ENCODE measurements around the gene ST6GAL1. TPM values are rescaled to one million over a fixed set of nuclear protein-coding genes. Genes with fewer than 3 reads are reported as not detected.

Gene ST6GAL1
- total RNA-seq, 2 experiments from 2014 or later: 116 to 128 TPM

GRCh38 chr3:187011915-187012314, 81.6 kb downstream of the ST6GAL1 start:
- Mint-ChIP-seq H3K36me3 (ENCODE audit: low read depth) (peaks cover 60% of the 10 kb centered on the region), H3K27ac (no peak overlapping the region), H3K4me3 (no peak overlapping the region), H3K4me1 (peaks cover 56% of the 10 kb centered on the region), H3K9me3 (peaks cover 3% of the 10 kb centered on the region), H3K27me3 (no peaks in the 10 kb centered on the region)
- CTCF ChIA-PET: interaction anchor here (1.1 kb wide), 1 partner anchor 127 kb away, joined by 3 read pairs; the partner anchor contains the start of gene RPL39L
- POLR2A ChIA-PET: interaction anchor here (0.9 to 1.7 kb wide), 3 partner anchors 16 to 228 kb away, joined by 4 to 5 read pairs (median 4); partner anchors contain the start of gene EIF4A2
- DNase-seq: no peak

- peak overlapping the region; percentile 73 for H3K27ac Mint-ChIP-seq
- ChIA-PET POLR2A (interaction anchor here (1.0 to 1.7 kb wide), 2 partner anchors 9 to 28 kb away, joined by 3 to 5 read pairs; no protein-coding TSS in a partner anchor), CTCF (no interaction called here)
- H3K27me3 Mint-ChIP-seq: no peaks in the 10 kb centered on the region
- H3K9me3 Mint-ChIP-seq: peaks cover 3% of the 10 kb centered on the region
- peak; percentile 39 for DNase-seq
- peaks cover 50% of the 10 kb centered on the region for H3K4me1 Mint-ChIP-seq
- no peak overlapping the region for H3K4me3 Mint-ChIP-seq
- peaks cover 59% of the 10 kb centered on the region for H3K36me3 Mint-ChIP-seq (ENCODE audit: low read depth)
These were observed 82.3 kb downstream of the ST6GAL1 start for GRCh38 chr3:187012609-187013051.

- H3K9me3 Mint-ChIP-seq: no peaks in the 10 kb centered on the region
- CTCF ChIA-PET: no interaction called here
- no peaks in the 10 kb centered on the region for H3K27me3 Mint-ChIP-seq
- POLR2A ChIA-PET: interaction anchor here (0.9 to 1.0 kb wide), 2 partner anchors 10 to 15 kb away, joined by 3 read pairs; no protein-coding TSS in a partner anchor
- H3K4me3 Mint-ChIP-seq: no peak overlapping the region
- peaks cover 59% of the 10 kb centered on the region for H3K36me3 Mint-ChIP-seq (ENCODE audit: low read depth)
- DNase-seq: no peak
- H3K27ac Mint-ChIP-seq: peak overlapping the region; percentile 73
- H3K4me1 Mint-ChIP-seq: peaks cover 44% of the 10 kb centered on the region
These were observed 82.9 kb downstream of the ST6GAL1 start for GRCh38 chr3:187013159-187013716.

- DNase-seq: no peak
- ChIA-PET CTCF (no interaction called here), POLR2A (no interaction called here)
- no peak overlapping the region for H3K4me3 Mint-ChIP-seq
- peak overlapping the region; percentile 46 for H3K27ac Mint-ChIP-seq
- H3K4me1 Mint-ChIP-seq: peaks cover 52% of the 10 kb centered on the region
- no peaks in the 10 kb centered on the region for H3K27me3 Mint-ChIP-seq
- peaks cover 65% of the 10 kb centered on the region for H3K36me3 Mint-ChIP-seq (ENCODE audit: low read depth)
- H3K9me3 Mint-ChIP-seq: no peaks in the 10 kb centered on the region
These were observed 84.1 kb downstream of the ST6GAL1 start for GRCh38 chr3:187014417-187014864.

- Mint-ChIP-seq H3K4me3 (no peak overlapping the region), H3K27me3 (no peaks in the 10 kb centered on the region), H3K9me3 (no peaks in the 10 kb centered on the region), H3K27ac (no peak overlapping the region), H3K36me3 (ENCODE audit: low read depth) (peaks cover 69% of the 10 kb centered on the region), H3K4me1 (peaks cover 66% of the 10 kb centered on the region)
- POLR2A ChIA-PET: interaction anchor here (1.4 kb wide), 2 partner anchors 10 to 15 kb away, joined by 4 to 5 read pairs; no protein-coding TSS in a partner anchor
- no peak for DNase-seq
- CTCF ChIA-PET: no interaction called here
These were observed 85.7 kb downstream of the ST6GAL1 start for GRCh38 chr3:187015903-187016638.

- Mint-ChIP-seq H3K9me3 (no peaks in the 10 kb centered on the region), H3K4me1 (peaks cover 64% of the 10 kb centered on the region), H3K4me3 (no peak overlapping the region), H3K27me3 (no peaks in the 10 kb centered on the region), H3K36me3 (ENCODE audit: low read depth) (peaks cover 69% of the 10 kb centered on the region), H3K27ac (no peak overlapping the region)
- ChIA-PET POLR2A (interaction anchor here (1.4 kb wide), 2 partner anchors 9 to 14 kb away, joined by 4 to 5 read pairs; no protein-coding TSS in a partner anchor), CTCF (no interaction called here)
- DNase-seq: no peak
These were observed 86.5 kb downstream of the ST6GAL1 start for GRCh38 chr3:187016639-187017345.

- no peak for DNase-seq
- Mint-ChIP-seq H3K27me3 (no peaks in the 10 kb centered on the region), H3K4me3 (no peak overlapping the region), H3K36me3 (ENCODE audit: low read depth) (peaks cover 71% of the 10 kb centered on the region), H3K4me1 (peaks cover 63% of the 10 kb centered on the region), H3K27ac (no peak overlapping the region), H3K9me3 (no peaks in the 10 kb centered on the region)
- ChIA-PET POLR2A (interaction anchor here (1.4 kb wide), 1 partner anchor 13 kb away, joined by 4 read pairs; no protein-coding TSS in a partner anchor), CTCF (no interaction called here)
These were observed 87.3 kb downstream of the ST6GAL1 start for GRCh38 chr3:187017511-187018230.

- ChIA-PET POLR2A (interaction anchor here (1.2 to 1.4 kb wide), 2 partner anchors 26 to 169 kb away, joined by 4 read pairs; no protein-coding TSS in a partner anchor), CTCF (interaction anchor here (0.6 to 1.5 kb wide), 4 partner anchors 9 to 170 kb away, joined by 3 to 5 read pairs (median 3); no protein-coding TSS in a partner anchor)
- H3K4me3 Mint-ChIP-seq: no peak overlapping the region
- H3K4me1 Mint-ChIP-seq: peaks cover 60% of the 10 kb centered on the region
- peak overlapping the region; percentile 70 for H3K27ac Mint-ChIP-seq
- H3K36me3 Mint-ChIP-seq (ENCODE audit: low read depth): peaks cover 63% of the 10 kb centered on the region
- no peak for DNase-seq
- no peaks in the 10 kb centered on the region for H3K27me3 Mint-ChIP-seq
- peaks cover 3% of the 10 kb centered on the region for H3K9me3 Mint-ChIP-seq
These were observed 89.3 kb downstream of the ST6GAL1 start for GRCh38 chr3:187019542-187020072.

- CTCF ChIA-PET: interaction anchor here (1.3 kb wide), 1 partner anchor 29 kb away, joined by 3 read pairs; no protein-coding TSS in a partner anchor
- Mint-ChIP-seq H3K9me3 (peaks cover 3% of the 10 kb centered on the region), H3K36me3 (ENCODE audit: low read depth) (peaks cover 62% of the 10 kb centered on the region), H3K27ac (peak overlapping the region; percentile 70), H3K4me3 (no peak overlapping the region), H3K4me1 (peaks cover 61% of the 10 kb centered on the region), H3K27me3 (no peaks in the 10 kb centered on the region)
- no peak for DNase-seq
- POLR2A ChIA-PET: interaction anchor here (1.0 to 2.3 kb wide), 3 partner anchors 10 to 169 kb away, joined by 4 to 12 read pairs (median 5); no protein-coding TSS in a partner anchor
These were observed 90.0 kb downstream of the ST6GAL1 start for GRCh38 chr3:187020376-187020775.

- Mint-ChIP-seq H3K27me3 (no peaks in the 10 kb centered on the region), H3K27ac (peak overlapping the region; percentile 18), H3K9me3 (peaks cover 3% of the 10 kb centered on the region), H3K4me3 (no peak overlapping the region), H3K36me3 (ENCODE audit: low read depth) (peaks cover 50% of the 10 kb centered on the region), H3K4me1 (peaks cover 63% of the 10 kb centered on the region)
- ChIA-PET POLR2A (interaction anchor here (1.0 to 2.3 kb wide), 3 partner anchors 9 to 18 kb away, joined by 3 to 12 read pairs (median 6); no protein-coding TSS in a partner anchor), CTCF (interaction anchor here (0.7 to 1.3 kb wide), 3 partner anchors 20 to 110 kb away, joined by 3 read pairs; no protein-coding TSS in a partner anchor)
- DNase-seq: no peak
These were observed 91.5 kb downstream of the ST6GAL1 start for GRCh38 chr3:187021748-187022402.

- Mint-ChIP-seq H3K9me3 (peaks cover 3% of the 10 kb centered on the region), H3K27me3 (no peaks in the 10 kb centered on the region), H3K27ac (peak overlapping the region; percentile 2), H3K4me1 (peaks cover 67% of the 10 kb centered on the region), H3K36me3 (ENCODE audit: low read depth) (peaks cover 49% of the 10 kb centered on the region), H3K4me3 (no peak overlapping the region)
- no peak for DNase-seq
- ChIA-PET POLR2A (interaction anchor here (1.2 to 2.3 kb wide), 2 partner anchors 8 to 18 kb away, joined by 3 to 12 read pairs; no protein-coding TSS in a partner anchor), CTCF (no interaction called here)
These were observed 92.2 kb downstream of the ST6GAL1 start for GRCh38 chr3:187022403-187023029.
